Epithelial cell of proximal tubule (primary cell): ENCODE measurements around the gene SIGLEC9. TPM values are rescaled to one million over a fixed set of nuclear protein-coding genes. Genes with fewer than 3 reads are reported as not detected.

Experiments
- DNase-seq: peaks from one replicate; pipeline ENCODE4 v3.0.0-alpha.2; 2011; ENCODE audit warnings: low read depth
- H3K4me3 ChIP-seq: 2 replicates; pipeline ENCODE4 v1.5.1; 2011; ENCODE audit warnings: low read depth, mild to moderate bottlenecking, low read length
- total RNA-seq: library from RNA; depleted of rRNA; stranded (reverse); fragments of >200 nt; gene quantifications from 2 replicates; pipeline ENCODE4 v1.2.3, GENCODE V29; 2015
- TF ChIP-seq, protein P1 (sequence below): conservative IDR thresholded peaks from 2 replicates; pipeline ENCODE4 v1.5.1; 2012; ENCODE audit warnings: low read depth, mild to moderate bottlenecking, low read length

SIGLEC9 gene
- total RNA-seq, 1 donor from 2014 or later = not detected

DNA sequence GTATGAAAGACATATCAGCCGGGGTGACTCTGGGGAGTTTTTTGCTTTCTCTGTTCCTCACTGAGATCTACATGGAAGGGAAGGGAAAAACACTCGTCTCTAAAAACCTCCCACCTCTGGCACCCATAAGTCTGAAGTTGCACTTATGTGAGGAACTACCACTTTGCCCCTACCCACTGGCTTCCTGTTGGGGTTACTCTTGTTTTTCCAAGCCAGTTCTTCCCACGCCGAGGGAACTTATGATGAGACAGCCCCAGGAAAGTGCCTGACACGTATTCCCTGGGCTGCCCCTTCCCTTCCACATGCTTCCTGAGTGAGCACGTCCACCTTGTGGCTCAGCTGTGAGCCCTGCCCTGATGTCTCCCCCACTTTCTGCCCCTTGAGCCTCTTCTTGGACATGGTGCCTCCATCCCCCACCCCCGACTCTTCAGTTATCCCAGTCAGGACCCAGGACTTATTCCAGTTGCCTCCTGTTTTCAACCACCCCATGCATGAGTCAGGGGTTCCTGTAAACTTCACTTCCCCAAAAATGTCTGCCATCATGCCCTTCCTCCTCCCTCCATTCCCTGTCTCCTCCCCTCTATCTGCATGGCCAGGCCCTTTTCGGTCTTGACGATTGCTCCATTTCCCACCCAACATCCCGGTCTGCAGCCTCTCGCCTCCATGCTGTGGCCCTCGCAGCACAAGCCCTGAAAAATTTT, 12.3 kb downstream of the SIGLEC9 start:
- no peak overlapping the region for H3K4me3 ChIP-seq
- TF ChIP-seq, protein P1, sequence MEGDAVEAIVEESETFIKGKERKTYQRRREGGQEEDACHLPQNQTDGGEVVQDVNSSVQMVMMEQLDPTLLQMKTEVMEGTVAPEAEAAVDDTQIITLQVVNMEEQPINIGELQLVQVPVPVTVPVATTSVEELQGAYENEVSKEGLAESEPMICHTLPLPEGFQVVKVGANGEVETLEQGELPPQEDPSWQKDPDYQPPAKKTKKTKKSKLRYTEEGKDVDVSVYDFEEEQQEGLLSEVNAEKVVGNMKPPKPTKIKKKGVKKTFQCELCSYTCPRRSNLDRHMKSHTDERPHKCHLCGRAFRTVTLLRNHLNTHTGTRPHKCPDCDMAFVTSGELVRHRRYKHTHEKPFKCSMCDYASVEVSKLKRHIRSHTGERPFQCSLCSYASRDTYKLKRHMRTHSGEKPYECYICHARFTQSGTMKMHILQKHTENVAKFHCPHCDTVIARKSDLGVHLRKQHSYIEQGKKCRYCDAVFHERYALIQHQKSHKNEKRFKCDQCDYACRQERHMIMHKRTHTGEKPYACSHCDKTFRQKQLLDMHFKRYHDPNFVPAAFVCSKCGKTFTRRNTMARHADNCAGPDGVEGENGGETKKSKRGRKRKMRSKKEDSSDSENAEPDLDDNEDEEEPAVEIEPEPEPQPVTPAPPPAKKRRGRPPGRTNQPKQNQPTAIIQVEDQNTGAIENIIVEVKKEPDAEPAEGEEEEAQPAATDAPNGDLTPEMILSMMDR = no peak
- DNase-seq = no peak

DNA sequence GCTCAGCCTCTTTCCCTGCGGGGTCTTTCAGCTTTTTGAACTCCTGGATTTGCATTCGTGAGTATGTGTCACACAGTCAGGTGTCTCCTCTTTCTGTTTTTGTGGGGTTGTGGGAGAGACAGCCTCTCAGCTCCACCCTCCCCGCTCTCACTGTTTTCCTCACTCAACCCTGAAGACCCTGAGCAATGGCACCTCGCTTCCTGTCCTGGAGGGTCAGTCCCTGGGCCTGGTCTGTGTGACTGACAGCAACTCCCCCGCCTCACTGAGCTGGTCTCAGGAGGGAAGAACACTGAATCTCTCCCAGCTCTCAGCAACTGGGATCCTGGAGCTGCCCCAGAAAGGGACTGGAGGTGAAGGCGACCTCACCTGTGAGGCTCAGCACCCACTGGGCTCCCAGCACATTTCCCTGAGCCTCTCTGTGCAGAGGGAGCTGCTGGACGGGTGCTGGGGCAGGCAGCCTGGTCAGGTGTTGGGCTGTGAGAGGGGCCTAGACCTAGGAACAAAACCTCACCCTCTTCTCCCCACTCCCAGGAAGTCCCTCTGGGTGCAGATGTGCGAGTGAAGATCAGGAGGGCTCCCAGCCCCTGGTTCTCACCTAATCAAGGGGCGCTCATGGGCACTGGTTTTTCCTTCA, 13.2 kb downstream of the SIGLEC9 start:
- H3K4me3 ChIP-seq = no peak overlapping the region
- DNase-seq = no peak
- TF ChIP-seq, protein P1 = no peak

DNA sequence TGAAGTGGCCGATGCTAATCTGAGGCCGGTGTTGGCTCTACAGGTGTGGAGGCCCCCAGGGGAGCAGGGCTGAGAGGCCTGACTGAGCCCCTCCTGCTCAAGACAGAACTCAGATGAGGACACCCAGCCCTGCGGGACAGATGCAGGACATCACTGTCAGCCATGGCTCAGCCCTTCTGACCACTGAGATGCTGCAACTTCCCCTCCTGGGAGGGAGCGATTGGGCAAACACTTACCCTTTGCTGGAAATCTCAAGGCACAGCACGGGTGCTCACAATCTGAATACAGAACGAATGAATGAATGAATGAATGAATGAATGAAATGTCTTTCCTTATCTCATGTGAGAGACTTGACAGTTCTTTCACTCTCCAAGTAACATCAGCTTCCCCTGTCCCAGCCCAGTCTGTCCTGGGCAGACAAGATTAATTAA, 13.9 kb downstream of the SIGLEC9 start:
- TF ChIP-seq, protein P1 = no peak
- DNase-seq = no peak

DNA sequence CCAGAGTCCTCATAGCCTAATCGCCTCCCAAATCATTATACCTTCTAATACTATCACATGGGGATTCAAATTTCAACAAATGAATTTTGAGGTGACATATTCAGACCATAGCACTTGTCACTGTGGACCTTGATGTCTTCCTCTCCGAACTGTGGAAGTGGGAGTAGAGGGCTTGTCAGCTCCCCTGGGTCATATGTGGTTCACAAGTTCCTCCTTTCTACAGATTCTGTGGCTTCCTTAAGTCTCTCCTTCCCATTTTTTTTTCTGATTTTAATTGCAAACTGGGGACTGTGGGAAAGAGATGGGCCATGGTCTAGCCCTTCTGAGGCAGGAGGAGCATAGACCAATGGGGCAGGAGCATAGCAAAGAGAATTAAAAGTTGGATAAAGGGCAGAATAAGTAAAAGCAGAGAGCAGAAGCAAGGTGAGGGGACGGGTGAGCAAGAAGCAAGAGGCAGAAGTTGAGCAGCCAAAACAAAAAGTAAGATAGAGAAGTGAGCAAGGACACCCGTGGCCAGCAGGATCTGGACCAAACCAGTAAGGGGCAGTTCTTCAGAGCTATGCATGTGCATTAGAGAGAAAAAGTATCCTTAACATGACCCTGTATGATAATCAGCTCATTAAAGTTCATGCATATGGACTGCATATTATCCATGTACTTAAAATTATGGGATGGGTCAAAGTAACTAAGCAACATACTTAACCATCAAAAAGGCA, 14.8 kb downstream of the SIGLEC9 start:
- TF ChIP-seq, protein P1 = no peak
- no peak overlapping the region for H3K4me3 ChIP-seq
- no peak for DNase-seq

More for the DNA sequence above, 13.9 kb downstream of the SIGLEC9 start:
- H3K4me3 ChIP-seq = no peak overlapping the region

DNA sequence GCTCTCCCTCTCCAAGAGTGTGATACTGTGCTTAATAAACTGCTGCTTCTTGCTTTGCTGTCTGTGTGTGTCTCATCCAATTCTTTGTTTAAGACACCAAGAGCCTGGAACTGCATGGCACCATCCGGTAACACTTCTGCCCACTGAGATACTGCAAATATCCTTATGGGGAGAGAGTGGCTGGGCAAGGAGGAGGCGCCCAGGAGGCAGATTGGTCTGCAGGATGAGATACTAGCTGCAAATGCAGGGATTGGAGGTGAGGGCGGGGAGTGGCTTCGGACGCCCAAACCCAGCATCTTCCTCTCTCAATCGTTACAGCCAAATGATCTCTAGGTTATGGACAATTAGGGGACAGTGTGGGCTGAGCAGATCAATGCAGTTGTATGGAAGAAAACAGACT, 15.7 kb downstream of the SIGLEC9 start:
- H3K4me3 ChIP-seq = no peak overlapping the region
- TF ChIP-seq, protein P1 = no peak
- no peak for DNase-seq

DNA sequence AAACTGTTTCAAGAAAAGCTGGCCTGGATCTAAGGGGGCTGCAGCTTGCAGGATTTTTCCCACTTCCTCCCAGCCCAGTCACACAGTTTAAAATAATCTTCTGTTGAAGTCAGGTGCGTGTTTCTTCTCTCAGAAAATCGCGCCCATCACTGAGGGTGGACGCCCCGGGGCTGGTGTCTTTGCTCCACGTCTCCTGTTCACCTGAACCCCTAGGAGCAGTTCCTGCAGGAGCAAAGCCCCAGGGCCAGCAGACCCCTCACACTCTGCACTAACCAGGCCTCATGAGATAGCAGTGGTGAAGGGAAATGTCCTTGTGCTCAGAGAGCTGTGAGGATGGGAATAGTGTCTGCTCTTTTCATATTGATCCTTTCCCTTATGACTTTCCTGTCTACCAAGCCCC, 16.5 kb downstream of the SIGLEC9 start:
- TF ChIP-seq, protein P1 = no peak
- no peak overlapping the region for H3K4me3 ChIP-seq
- DNase-seq = no peak
